ENCODE measurements around the gene MSGN1. TPM values are rescaled to one million over a fixed set of nuclear protein-coding genes. Genes with fewer than 3 reads are reported as not detected.

The MSGN1 gene
- total and polyA plus RNA-seq, 2 of the 4 experiments (the other 2 are of a cell fraction) = not detected

- ATAC-seq (ENCODE audit: low read depth) (no peak), DNase-seq (no peak)
- intact Hi-C loops (cut with micrococcal nuclease) = loop anchor here (10.0 kb wide), 1 partner anchor 361 kb away; no protein-coding TSS in a partner anchor
- no peaks in the 10 kb centered on the region for H3K9me1 ChIP-seq (ENCODE audit: insufficient read depth, low read length)
- BruUV-seq (replicated peaks) = no TSS peak
- no peak overlapping the region for H4K8ac ChIP-seq (ENCODE audit: low read depth in 2 of 2, low read length in 2 of 2)
- in situ Hi-C loops (cut with MboI; ENCODE audit: low sequenced_read_pairs) = no loop called here
- H3K4me3 ChIP-seq (ENCODE audit: insufficient read depth, low read depth, low read length) = no peak overlapping the region
- H3K4me1 ChIP-seq (ENCODE audit: control insufficient read depth, insufficient read depth, low read length) = no peaks in the 10 kb centered on the region
- H3K56ac ChIP-seq (ENCODE audit: extremely low read depth, insufficient read depth, low read length) = no peak overlapping the region
- H3K4me2 ChIP-seq (ENCODE audit: low read depth, low read length) = no peak overlapping the region
- H3K4ac ChIP-seq (ENCODE audit: low read depth, low read length) = no peak overlapping the region
- H3K18ac ChIP-seq (ENCODE audit: low read depth, low read length) = no peak overlapping the region
- no peak overlapping the region for H4K91ac ChIP-seq (ENCODE audit: insufficient read depth, low read depth, low read length)
- H3K36me3 ChIP-seq (ENCODE audit: control insufficient read depth, insufficient read depth, low read length) = no peaks in the 10 kb centered on the region
- no peak overlapping the region for H4K5ac ChIP-seq (ENCODE audit: low read depth, low read length)
- no peak overlapping the region for H2BK15ac ChIP-seq (ENCODE audit: low read depth, low read length)
- H2BK5ac ChIP-seq (ENCODE audit: low read depth, low read length, poor library complexity, severe bottlenecking) = no peak overlapping the region
- no peak overlapping the region for H3K9ac ChIP-seq (ENCODE audit: low read depth, low read length)
- H2AK5ac ChIP-seq (ENCODE audit: low read depth, low read length) = no peak overlapping the region
- CTCF ChIA-PET = no interaction called here
- TF ChIP-seq BHLHE40 (IDR thresholded peaks at IDR 0.05; ENCODE audit: low read depth, low read length) = no peak
- peaks cover 9% of the 10 kb centered on the region for H3K27me3 ChIP-seq (ENCODE audit: control insufficient read depth, insufficient read depth, low read length)
- no peak overlapping the region for H2AFZ ChIP-seq (replicated peaks; ENCODE audit: low read length, poor library complexity)
- POLR2A ChIA-PET (ENCODE audit: unreplicated experiment) = no interaction called here
- H3K14ac ChIP-seq (replicated peaks; ENCODE audit: low read depth, low read length) = no peak overlapping the region
- no peaks in the 10 kb centered on the region for H4K20me1 ChIP-seq (ENCODE audit: insufficient read depth, low read length)
- dilution Hi-C loops (cut with HindIII; ENCODE audit: low sequenced_read_pairs, unreplicated experiment) = no loop called here
- H3K9me3 ChIP-seq (ENCODE audit: control insufficient read depth, insufficient read depth, low read length) = no peaks in the 10 kb centered on the region
- no peak overlapping the region for H2AK9ac ChIP-seq (replicated peaks; ENCODE audit: low read depth, low read length, poor library complexity)
- H2BK120ac ChIP-seq (ENCODE audit: low read depth, low read length) = no peak overlapping the region
- no CpG with 5 or more reads among the region's 2 CpGs for WGBS, 2 experiments (ENCODE audit: extremely low coverage in 2 of 2, insufficient read length in 1 of 2)
- no peak overlapping the region for H3K23ac ChIP-seq (ENCODE audit: low read depth, low read length)
- no peak overlapping the region for H3K27ac ChIP-seq (ENCODE audit: insufficient read depth, low read length)
- H3K79me1 ChIP-seq (ENCODE audit: low read depth in 1 of 2, low read length in 2 of 2) = no peaks in the 10 kb centered on the region
- no peak overlapping the region for H2BK20ac ChIP-seq (ENCODE audit: low read depth, low read length)
Measured at GRCh38 chr2:17835516-17835915, 19.3 kb downstream of the MSGN1 start.
